GM12872 (cell line): Measurements from ENCODE around the gene LRRC63.

Experiments used
- CTCF ChIP-seq: IDR thresholded peaks from 3 replicates; pipeline ENCODE4 v1.5.1; 2011; ENCODE audit warnings: low read depth, mild to moderate bottlenecking, low read length, moderate library complexity; ENCODE audit not compliant: insufficient read depth

LRRC63 gene

GRCh38 chr13:46178143-46178542, 33.6 kb upstream of the LRRC63 start:
- no peak for TF ChIP-seq CTCF

GRCh38 chr13:46178821-46179220, 32.9 kb upstream of the LRRC63 start:
- no peak for TF ChIP-seq CTCF

GRCh38 chr13:46179491-46179908, 32.2 kb upstream of the LRRC63 start:
- TF ChIP-seq CTCF: no peak

- no peak for TF ChIP-seq CTCF
Measured at GRCh38 chr13:46179969-46180763, 31.6 kb upstream of the LRRC63 start.

- no peak for TF ChIP-seq CTCF
Measured at GRCh38 chr13:46181377-46181839, 30.3 kb upstream of the LRRC63 start.

- TF ChIP-seq CTCF: no peak
Measured at GRCh38 chr13:46181840-46182490, 29.8 kb upstream of the LRRC63 start, which contains the start of gene LCP1. Gene LCP1, minus strand, starts transcription at chr13:46182177. Its CDS starts 22,515 bp downstream, at chr13:46159662.

- TF ChIP-seq CTCF: no peak
Measured at GRCh38 chr13:46182491-46182877, 29.2 kb upstream of the LRRC63 start.
